HEK293 (cell line): ENCODE measurements around the gene GJD3.
"Not testable (repeated sequence)": the region's sequence is repeated elsewhere in the genome, so short reads cannot be mapped to it uniquely, and the experiment has no call there.

Experiments used
- CTCF ChIA-PET: fragments of 350-600 bp; formaldehyde crosslinking; extraction: SDS; loops from one replicate; lab custom pipeline; 2021; ENCODE audit warnings: antibody characterized with exemption; lab: Yijun Ruan, JAX
- POLR2A ChIA-PET: fragments of 300-600 bp; formaldehyde crosslinking; extraction: SDS; loops from one replicate; lab custom pipeline; 2020; ENCODE audit warnings: antibody characterized with exemption, inconsistent platforms; lab: Yijun Ruan, JAX
- H3K27ac ChIP-seq: fragments of 200-500 bp; sonication (Bioruptor generic); 2 replicates; pipeline ENCODE4 v1.5.1; 2014; ENCODE audit warnings: low read depth, low read length, control low read depth, inconsistent platforms; ENCODE audit errors: extremely low read depth
- H3K36me3 ChIP-seq, 2 experiments: fragments of 200-500 bp in 1 of 2; sonication (Bioruptor generic) in 1 of 2; 1 replicate in 1 of 2; 2 replicates in 1 of 2; pipeline ENCODE4 v1.5.1; 2014 to 2017; ENCODE audit warnings: inconsistent platforms in 2 of 2, low read length in 2 of 2; ENCODE audit not compliant: control insufficient read depth in 2 of 2, insufficient read depth in 1 of 2
- H3K4me1 ChIP-seq: fragments of 200-500 bp; sonication (Bioruptor generic); 2 replicates; pipeline ENCODE4 v1.5.1; 2014; ENCODE audit warnings: mild to moderate bottlenecking, low read length, inconsistent platforms; ENCODE audit not compliant: control insufficient read depth, insufficient read depth
- H3K4me3 ChIP-seq: 2 replicates; pipeline ENCODE4 v1.5.1; 2011; ENCODE audit warnings: low read depth, mild to moderate bottlenecking, control low read depth, low read length, moderate library complexity
- H3K9me3 ChIP-seq: fragments of 200-500 bp; sonication (Bioruptor generic); 2 replicates; pipeline ENCODE4 v1.5.1; 2014; ENCODE audit warnings: low read depth, low read length, inconsistent platforms; ENCODE audit not compliant: control insufficient read depth, insufficient read depth
- KLF16 ChIP-seq: fragments of 450-650 bp; formaldehyde crosslinking; IDR thresholded peaks from 2 replicates; pipeline ENCODE4 v1.5.1; 2017; ENCODE audit warnings: missing biosample characterization, missing genetic modification characterization
- SALL2 ChIP-seq: fragments of 450-650 bp; formaldehyde crosslinking; IDR thresholded peaks from 2 replicates; pipeline ENCODE4 v1.5.0; 2017; ENCODE audit warnings: missing biosample characterization, mild to moderate bottlenecking, missing genetic modification characterization, borderline replicate concordance
- SP3 ChIP-seq: fragments of 450-650 bp; formaldehyde crosslinking; IDR thresholded peaks from 2 replicates; pipeline ENCODE4 v1.5.1; 2016; ENCODE audit warnings: missing biosample characterization, missing genetic modification characterization
- ZBTB11 ChIP-seq: fragments of 450-650 bp; formaldehyde crosslinking; conservative IDR thresholded peaks from 2 replicates; pipeline ENCODE4 v1.5.1; 2016; ENCODE audit warnings: low read depth, missing biosample characterization, missing genetic modification characterization
- ZBTB49 ChIP-seq: fragments of 450-650 bp; formaldehyde crosslinking; IDR thresholded peaks from 2 replicates; pipeline ENCODE4 v1.5.1; 2016; ENCODE audit warnings: missing biosample characterization, missing genetic modification characterization, low read depth
- ZNF114 ChIP-seq: fragments of 450-650 bp; formaldehyde crosslinking; IDR thresholded peaks from 2 replicates; pipeline ENCODE4 v1.5.0; 2017; ENCODE audit warnings: missing biosample characterization, missing genetic modification characterization
- ZNF175 ChIP-seq: fragments of 450-650 bp; formaldehyde crosslinking; IDR thresholded peaks from 2 replicates; pipeline ENCODE4 v1.5.1; 2016; ENCODE audit warnings: missing biosample characterization, missing genetic modification characterization
- ZNF350 ChIP-seq: fragments of 450-650 bp; formaldehyde crosslinking; IDR thresholded peaks from 2 replicates; pipeline ENCODE4 v1.5.0; 2017; ENCODE audit warnings: missing biosample characterization, mild to moderate bottlenecking, missing genetic modification characterization
- ZNF362 ChIP-seq: fragments of 450-650 bp; formaldehyde crosslinking; IDR thresholded peaks from 2 replicates; pipeline ENCODE4 v1.5.1; 2016; ENCODE audit warnings: missing biosample characterization, missing genetic modification characterization
- ZNF426 ChIP-seq: fragments of 450-650 bp; formaldehyde crosslinking; IDR thresholded peaks from 2 replicates; pipeline ENCODE4 v1.5.1; 2017; ENCODE audit warnings: missing biosample characterization, missing genetic modification characterization, mild to moderate bottlenecking, inconsistent platforms, moderate library complexity
- ZNF513 ChIP-seq: fragments of 450-650 bp; IDR thresholded peaks from 2 replicates; pipeline ENCODE4 v1.5.1; 2018; ENCODE audit warnings: missing biosample characterization, missing genetic modification characterization
- ZNF558 ChIP-seq: fragments of 450-650 bp; formaldehyde crosslinking; IDR thresholded peaks from 2 replicates; pipeline ENCODE4 v1.5.1; 2016; ENCODE audit warnings: missing biosample characterization, missing genetic modification characterization
- ZNF571 ChIP-seq: fragments of 450-650 bp; formaldehyde crosslinking; IDR thresholded peaks from 2 replicates; pipeline ENCODE4 v1.5.0; 2017; ENCODE audit warnings: missing biosample characterization, missing genetic modification characterization
- ZNF677 ChIP-seq: fragments of 450-650 bp; IDR thresholded peaks from 2 replicates; pipeline ENCODE4 v1.5.0; 2018; ENCODE audit warnings: missing biosample characterization, mild to moderate bottlenecking, missing genetic modification characterization, moderate library complexity

Gene GJD3

GRCh38 chr17:40378966-40379365 lies 14.4 kb upstream of the GJD3 start:
- TF ChIP-seq SALL2 (no peak), ZNF571 (tag by site-specific recombination) (no peak), ZBTB49 (tag by site-specific recombination) (no peak)
- no peak overlapping the region for H3K4me3 ChIP-seq
- H3K4me1 ChIP-seq: no peaks in the 10 kb centered on the region
- no peak overlapping the region for H3K27ac ChIP-seq
- POLR2A ChIA-PET: no interaction called here
- CTCF ChIA-PET: interaction anchor here (0.8 kb wide), 2 partner anchors 34 to 91 kb away, joined by 3 to 4 read pairs; no protein-coding TSS in a partner anchor
- no peaks in the 10 kb centered on the region for H3K9me3 ChIP-seq
- peaks cover under 1 to 3% of the 10 kb centered on the region in 2 experiments; a peak in 2 of 3 replicates for H3K36me3 ChIP-seq

- no peaks in the 10 kb centered on the region for H3K36me3 ChIP-seq
- no peaks in the 10 kb centered on the region for H3K9me3 ChIP-seq
- TF ChIP-seq ZNF362 (tag by site-specific recombination) (0 out of 2 replicates have a peak, but pooled peaks have one; percentile 7), ZNF114 (tag by site-specific recombination) (no peak)
- no peak overlapping the region for H3K4me3 ChIP-seq
- no peaks in the 10 kb centered on the region for H3K4me1 ChIP-seq
- CTCF ChIA-PET: interaction anchor here (0.8 to 0.9 kb wide), 2 partner anchors 182 to 339 kb away, joined by 4 read pairs; no protein-coding TSS in a partner anchor
- POLR2A ChIA-PET: interaction anchor here (0.7 kb wide), 1 partner anchor 8 kb away, joined by 3 read pairs; no protein-coding TSS in a partner anchor
- H3K27ac ChIP-seq: no peak overlapping the region
Measured at GRCh38 chr17:40377832-40378231, 13.3 kb upstream of the GJD3 start.

- H3K9me3 ChIP-seq, H3K36me3 ChIP-seq, H3K4me1 ChIP-seq, H3K27ac ChIP-seq, H3K4me3 ChIP-seq: not testable (repeated sequence)
- ChIA-PET POLR2A (interaction anchor here (1.7 kb wide), 1 partner anchor 41 kb away, joined by 7 read pairs; the partner anchor contains the start of gene TOP2A), CTCF (interaction anchor here (0.6 to 1.2 kb wide), 3 partner anchors 19 to 100 kb away, joined by 3 to 7 read pairs (median 3); no protein-coding TSS in a partner anchor)
Measured at GRCh38 chr17:40376541-40376940, 12.0 kb upstream of the GJD3 start.

- ChIA-PET POLR2A (interaction anchor here (1.7 kb wide), 1 partner anchor 42 kb away, joined by 7 read pairs; the partner anchor contains the start of gene TOP2A), CTCF (interaction anchor here (1.2 kb wide), 2 partner anchors 40 to 101 kb away, joined by 3 to 4 read pairs; no protein-coding TSS in a partner anchor)
- not testable (repeated sequence) for H3K4me3 ChIP-seq, H3K4me1 ChIP-seq, H3K9me3 ChIP-seq, H3K36me3 ChIP-seq, H3K27ac ChIP-seq
Measured at GRCh38 chr17:40375786-40376185, 11.2 kb upstream of the GJD3 start.

GRCh38 chr17:40374821-40375498 lies 10.4 kb upstream of the GJD3 start:
- Histone ChIP-seq H3K36me3 (no peaks in the 10 kb centered on the region), H3K4me3 (no peak overlapping the region), H3K27ac (no peak overlapping the region), H3K4me1 (no peaks in the 10 kb centered on the region), H3K9me3 (no peaks in the 10 kb centered on the region)
- CTCF ChIA-PET: interaction anchor here (0.7 to 1.2 kb wide), 3 partner anchors 40 to 1816 kb away, joined by 3 to 4 read pairs (median 4); no protein-coding TSS in a partner anchor
- POLR2A ChIA-PET: no interaction called here
- no peak for TF ChIP-seq ZNF513
- no peak for TF ChIP-seq ZNF426
- no peak for TF ChIP-seq ZBTB11 (tag by site-specific recombination)
- no peak for TF ChIP-seq ZNF350 (tag by site-specific recombination)
- no peak for TF ChIP-seq ZNF558
- TF ChIP-seq SP3 (tag by site-specific recombination): no peak
- no peak for TF ChIP-seq ZNF677 (tag by site-specific recombination)
- TF ChIP-seq ZNF175 (tag by site-specific recombination): no peak
- TF ChIP-seq KLF16 (tag by site-specific recombination): no peak
